Stimulated activated effector memory CD8-positive, alpha-beta T cell treated with anti-CD3 and anti-CD28 coated beads, Interleukin-12 subunit alpha, Interleukin-12 subunit beta, amount 100 ng/mL, for 72 hours (primary cell): Measurements from ENCODE around the gene TFAM.

ENCODE experiments used
- ATAC-seq: fragments of 150-1000 bp; cut with Tn5 transposase; 2 replicates; pipeline ENCODE4 v1.10.0; 2021
- DNase-seq, 2 donors: peaks; one replicate each; pipeline ENCODE4 v3.0.0; 2021 to 2022; ENCODE audit warnings: low spot score in 2 of 2
- H3K27ac Mint-ChIP-seq: one replicate; pipeline ENCODE4 v1.8.0; 2022; ENCODE audit warnings: mild to moderate bottlenecking, mixed read lengths
- H3K36me3 Mint-ChIP-seq: one replicate; pipeline ENCODE4 v1.8.0; 2022; ENCODE audit warnings: mild to moderate bottlenecking, mixed read lengths
- H3K4me1 Mint-ChIP-seq: one replicate; pipeline ENCODE4 v1.8.0; 2022; ENCODE audit warnings: mixed read lengths
- H3K4me3 Mint-ChIP-seq: one replicate; pipeline ENCODE4 v1.8.0; 2022; ENCODE audit warnings: mild to moderate bottlenecking, mixed read lengths
- H3K9me3 Mint-ChIP-seq: one replicate; pipeline ENCODE4 v1.8.0; 2022; ENCODE audit warnings: mixed read lengths

TFAM gene

DNA sequence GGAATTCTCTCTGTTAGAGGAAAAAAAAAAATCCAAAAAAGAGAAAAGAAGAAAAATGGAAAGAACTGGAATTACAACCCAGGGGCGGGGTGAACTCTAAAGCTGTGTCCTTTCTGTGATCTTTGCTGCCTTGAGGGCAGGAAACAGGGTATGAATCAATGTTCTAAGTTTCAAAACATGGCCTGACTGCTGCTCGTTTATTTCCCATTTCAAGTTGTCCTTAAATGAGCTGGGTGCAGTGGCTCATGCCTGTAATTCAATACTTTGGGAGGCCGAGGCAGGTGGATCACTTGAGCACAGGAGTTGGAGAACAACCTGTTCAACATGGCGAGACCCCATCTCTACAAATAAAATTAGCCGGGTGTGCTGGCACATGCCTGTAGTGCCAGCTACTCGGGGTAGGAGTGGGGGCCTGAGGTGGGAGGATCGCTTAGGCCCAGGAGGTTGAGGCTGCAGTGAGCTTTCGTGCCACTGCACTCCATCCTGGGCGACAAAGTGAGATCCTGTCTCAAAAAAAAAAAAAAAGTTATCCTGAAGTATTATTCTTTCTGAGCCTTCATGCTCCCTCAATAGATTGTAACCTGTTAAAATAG, 24.7 kb upstream of the TFAM start:
- peak overlapping the region; percentile 4 for H3K27ac Mint-ChIP-seq
- H3K36me3 Mint-ChIP-seq: peaks cover 36% of the 10 kb centered on the region
- H3K9me3 Mint-ChIP-seq: no peaks in the 10 kb centered on the region

DNA sequence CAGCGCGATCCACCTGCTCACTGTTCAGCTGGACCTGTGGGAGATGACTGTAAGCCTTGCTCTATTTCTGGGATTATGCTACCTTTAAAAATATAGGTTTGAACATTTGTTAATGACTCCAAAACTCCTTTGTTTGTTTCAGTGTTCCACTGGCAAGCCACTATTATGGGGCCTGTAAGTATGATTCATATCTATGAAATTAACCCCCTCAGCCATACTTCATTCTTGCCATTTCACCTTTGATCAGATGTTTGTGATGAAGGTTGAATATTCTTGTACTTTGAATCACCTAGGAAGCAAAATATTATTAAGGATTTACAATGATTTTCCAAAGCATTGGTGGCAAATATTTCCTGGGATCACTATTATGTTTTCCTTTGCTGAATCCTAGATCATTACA, 23.9 kb upstream of the TFAM start:
- Mint-ChIP-seq H3K36me3 (peaks cover 36% of the 10 kb centered on the region), H3K4me1 (peaks cover 21% of the 10 kb centered on the region), H3K27ac (no peak overlapping the region), H3K4me3 (no peak overlapping the region), H3K9me3 (no peaks in the 10 kb centered on the region)
- ATAC-seq: no peak
- DNase-seq: no peak

More for the DNA sequence above, 24.7 kb upstream of the TFAM start:
- peak; percentile 63 for ATAC-seq
- Mint-ChIP-seq H3K4me1 (peaks cover 21% of the 10 kb centered on the region), H3K4me3 (no peak overlapping the region)
- DNase-seq: no peak

DNA sequence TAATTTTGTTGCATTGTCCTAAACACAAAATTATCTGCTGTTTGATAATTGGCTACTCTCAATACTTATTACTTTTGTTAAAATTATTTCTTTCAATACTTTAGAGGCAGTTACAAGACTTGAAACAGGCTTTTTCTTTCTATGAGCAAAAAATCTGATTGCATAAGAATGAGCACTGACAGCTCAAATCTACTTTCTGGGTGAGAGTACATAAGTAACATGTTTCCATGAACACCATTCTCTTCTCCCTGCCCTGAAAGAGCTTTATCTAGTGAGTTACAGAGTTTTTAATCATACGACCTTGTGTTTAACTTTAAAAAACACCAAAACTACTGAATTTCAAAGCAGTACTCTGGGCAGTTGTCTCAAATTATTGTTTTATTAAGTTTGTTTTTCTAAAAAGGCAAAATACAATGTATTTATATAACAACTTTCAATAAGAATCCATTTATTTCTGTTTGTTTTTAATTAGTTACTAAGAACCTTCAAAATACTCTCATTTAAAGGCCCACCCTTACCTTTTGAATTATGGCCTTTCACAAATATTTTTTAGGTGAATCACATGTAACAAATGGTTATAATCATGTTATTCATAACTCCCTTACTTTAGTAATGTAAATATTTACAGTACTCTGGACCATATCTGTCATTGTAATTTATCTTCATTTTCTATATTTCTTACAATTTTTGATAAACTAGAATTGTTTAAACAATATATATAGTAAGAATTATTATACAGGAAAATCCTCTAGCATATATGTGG, 23.0 kb upstream of the TFAM start:
- Mint-ChIP-seq H3K36me3 (peaks cover 36% of the 10 kb centered on the region), H3K4me3 (no peak overlapping the region), H3K9me3 (no peaks in the 10 kb centered on the region), H3K4me1 (peaks cover 14% of the 10 kb centered on the region), H3K27ac (no peak overlapping the region)
- DNase-seq (no peak), ATAC-seq (no peak)

DNA sequence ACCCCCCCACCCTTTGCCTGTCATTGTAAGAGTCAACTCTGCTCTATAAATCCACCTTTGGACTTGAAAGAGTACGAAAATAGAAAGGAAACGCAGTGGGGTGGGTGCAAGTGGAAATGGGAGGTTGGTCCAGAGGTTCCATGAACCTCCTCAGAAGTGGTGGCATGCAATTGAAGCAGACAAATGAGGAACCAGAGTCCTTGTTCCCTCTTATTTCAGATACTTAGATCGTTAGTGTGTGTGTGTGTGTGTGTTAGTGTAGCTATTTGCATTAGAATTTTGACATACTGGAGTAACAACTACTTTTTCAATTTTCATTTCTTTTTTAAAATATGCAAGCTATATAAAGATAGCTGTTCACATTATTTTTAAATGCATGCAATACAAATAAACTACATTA, 18.1 kb upstream of the TFAM start:
- DNase-seq: no peak
- Mint-ChIP-seq H3K4me1 (no peaks in the 10 kb centered on the region), H3K4me3 (no peak overlapping the region), H3K36me3 (peaks cover 36% of the 10 kb centered on the region), H3K9me3 (no peaks in the 10 kb centered on the region), H3K27ac (no peak overlapping the region)
- no peak for ATAC-seq

DNA sequence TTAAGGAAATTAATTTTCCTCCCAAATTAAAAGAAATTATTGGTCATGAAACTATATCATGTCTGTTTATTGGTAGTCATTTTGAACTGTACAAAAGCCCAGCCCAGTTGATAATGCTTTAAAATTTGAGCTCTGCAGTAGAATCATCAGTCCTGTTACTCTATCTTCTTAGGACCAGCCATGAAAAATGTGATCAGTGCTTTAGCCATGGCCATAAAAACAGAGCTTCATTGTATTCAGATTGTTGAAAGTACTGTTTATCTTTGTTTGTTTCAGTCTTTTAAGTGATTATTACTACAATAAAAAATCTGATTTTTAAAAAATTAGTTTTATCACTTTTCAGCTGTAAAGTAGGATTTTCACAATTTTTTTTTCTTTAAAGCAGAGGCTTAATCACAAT, 13.7 kb upstream of the TFAM start:
- no peaks in the 10 kb centered on the region for H3K4me1 Mint-ChIP-seq
- peaks cover 8% of the 10 kb centered on the region for H3K36me3 Mint-ChIP-seq
- no peak for DNase-seq
- no peak for ATAC-seq
- no peaks in the 10 kb centered on the region for H3K9me3 Mint-ChIP-seq
- no peak overlapping the region for H3K27ac Mint-ChIP-seq
- no peak overlapping the region for H3K4me3 Mint-ChIP-seq

DNA sequence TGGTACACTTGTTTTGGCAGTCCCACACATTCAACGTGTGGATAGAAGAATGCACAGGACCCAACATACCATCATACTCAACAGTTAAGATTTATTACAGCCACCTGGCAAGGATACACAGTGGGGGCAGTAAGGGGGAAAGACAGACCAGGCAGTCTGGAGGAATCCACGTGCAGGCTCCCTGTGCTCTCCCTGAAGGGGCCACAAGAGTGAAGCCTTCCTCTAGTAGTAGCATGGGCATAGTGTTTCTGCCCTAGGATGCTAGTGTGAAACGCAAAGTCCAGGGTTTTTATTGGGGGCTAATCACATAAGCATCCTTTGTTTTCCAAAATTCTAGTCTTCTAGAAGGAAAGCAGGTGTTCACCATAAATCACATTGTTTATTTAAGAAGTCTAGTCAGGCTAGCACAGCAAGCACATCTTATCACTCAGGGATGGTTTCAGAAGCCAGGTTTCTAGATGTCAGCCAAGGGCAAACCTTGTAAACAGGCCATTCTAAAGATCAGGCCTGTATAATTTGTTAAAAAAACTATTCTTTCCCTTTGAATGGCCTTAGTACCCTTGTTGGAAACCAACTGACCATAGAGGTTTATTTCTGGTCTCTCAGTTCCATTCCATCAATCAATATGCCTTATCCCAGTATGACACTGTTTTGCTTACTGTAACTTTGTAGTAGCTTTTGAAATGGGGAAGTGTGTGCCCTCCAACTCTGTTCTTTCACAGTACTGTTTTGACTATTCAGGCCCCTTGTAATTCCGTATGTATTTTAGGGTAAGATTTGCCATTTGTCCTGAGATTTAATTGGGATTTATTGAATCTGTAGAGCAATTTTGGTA, 12.4 kb upstream of the TFAM start:
- Mint-ChIP-seq H3K4me3 (no peak overlapping the region), H3K4me1 (no peaks in the 10 kb centered on the region), H3K27ac (no peak overlapping the region), H3K36me3 (peaks cover 8% of the 10 kb centered on the region), H3K9me3 (no peaks in the 10 kb centered on the region)
- ATAC-seq (no peak), DNase-seq (no peak)

DNA sequence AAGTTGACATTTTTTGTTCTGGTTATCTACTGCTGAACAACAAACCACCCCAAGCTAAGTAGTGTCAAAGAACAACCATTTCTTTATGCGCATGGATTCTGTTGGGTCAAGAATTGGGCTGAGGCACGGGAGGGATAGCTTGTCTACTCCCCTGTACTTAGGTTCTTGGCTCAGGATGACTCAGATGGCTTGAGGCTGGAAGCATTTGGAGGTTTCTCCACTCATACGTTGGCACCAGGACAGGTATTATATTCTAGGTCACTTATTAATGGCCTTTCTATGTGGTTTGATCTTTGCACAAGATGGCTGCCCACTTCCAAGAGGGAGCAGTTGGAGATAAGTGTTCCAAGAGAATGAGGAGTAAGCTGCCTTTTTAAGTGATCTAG, 11.8 kb upstream of the TFAM start:
- ATAC-seq: no peak
- Mint-ChIP-seq H3K4me3 (no peak overlapping the region), H3K27ac (no peak overlapping the region), H3K36me3 (peaks cover 4% of the 10 kb centered on the region), H3K4me1 (no peaks in the 10 kb centered on the region), H3K9me3 (no peaks in the 10 kb centered on the region)
- no peak for DNase-seq

DNA sequence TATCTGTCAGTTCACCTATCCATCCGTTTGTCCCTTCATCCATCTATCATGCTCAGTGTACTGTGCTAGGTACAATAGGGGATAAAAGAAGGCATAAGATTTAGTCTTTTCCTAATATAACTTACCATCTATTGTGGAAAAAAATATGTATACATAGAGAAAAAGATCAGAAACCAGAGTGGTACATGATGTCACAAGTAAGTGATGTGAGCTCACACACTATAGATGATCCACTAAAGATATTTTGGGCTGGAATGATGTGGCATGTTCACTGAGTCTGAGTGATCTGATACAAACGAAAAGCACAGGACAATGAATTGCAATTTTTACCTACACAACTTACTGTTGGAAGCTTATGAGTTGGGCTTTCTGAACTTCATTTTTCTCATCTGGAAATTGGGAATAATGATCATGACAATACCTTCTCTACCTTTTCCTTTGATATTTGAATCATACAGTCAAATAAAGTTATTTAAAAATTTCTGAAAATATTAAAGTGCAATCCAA, 2.7 kb upstream of the TFAM start:
- ATAC-seq (no peak), DNase-seq (no peak)
- peaks cover 27% of the 10 kb centered on the region for H3K36me3 Mint-ChIP-seq
- no peak overlapping the region for H3K27ac Mint-ChIP-seq
- H3K4me1 Mint-ChIP-seq: peaks cover 26% of the 10 kb centered on the region
- no peaks in the 10 kb centered on the region for H3K9me3 Mint-ChIP-seq
- no peak overlapping the region for H3K4me3 Mint-ChIP-seq

DNA sequence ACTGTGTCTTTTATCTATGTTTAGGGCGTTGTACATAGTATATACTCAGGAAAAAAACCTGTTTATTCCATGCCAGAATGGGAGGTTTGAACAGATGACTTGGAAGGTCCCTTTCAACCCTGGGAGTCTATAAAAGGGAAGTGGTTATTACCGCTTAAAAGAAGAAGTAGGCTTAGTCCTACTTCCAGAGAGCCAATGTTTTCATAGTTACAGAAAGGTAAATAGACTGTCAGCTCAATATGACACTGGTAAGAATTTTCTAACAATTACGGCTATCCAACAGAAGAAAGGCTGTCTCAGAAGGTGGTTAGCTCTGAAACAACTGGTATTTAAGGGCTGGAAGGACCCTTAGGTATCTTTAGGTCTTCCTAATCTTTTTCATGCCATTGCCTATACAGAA, 1.1 kb upstream of the TFAM start:
- DNase-seq: no peak
- Mint-ChIP-seq H3K27ac (peak overlapping the region; percentile 98), H3K9me3 (no peaks in the 10 kb centered on the region), H3K36me3 (peaks cover 43% of the 10 kb centered on the region), H3K4me1 (peaks cover 28% of the 10 kb centered on the region), H3K4me3 (peak overlapping the region; percentile 100)
- peak; percentile 15 for ATAC-seq

DNA sequence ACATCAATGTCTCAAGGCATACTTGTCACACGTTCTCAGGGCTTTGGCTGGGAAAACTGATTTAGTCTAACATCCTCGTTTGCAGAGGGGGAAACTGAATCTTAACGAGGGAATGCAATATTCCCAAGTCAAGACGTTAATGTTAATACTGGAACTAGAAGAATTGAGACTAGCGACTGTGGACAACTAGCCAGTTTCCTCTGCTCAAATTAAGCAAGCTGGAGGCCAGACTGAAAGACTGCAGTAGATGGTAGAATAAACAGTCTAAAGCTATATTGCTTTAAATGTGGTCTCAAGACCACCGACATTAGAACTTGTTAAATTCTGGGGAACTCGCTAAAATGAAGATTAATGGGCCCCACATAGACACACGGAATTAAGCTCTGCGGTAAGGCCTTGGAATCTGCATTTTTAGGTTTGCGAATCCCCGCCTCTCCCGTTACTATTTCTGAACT, 639 bp upstream of the TFAM start:
- peak overlapping the region; percentile 100 for H3K4me3 Mint-ChIP-seq
- no peaks in the 10 kb centered on the region for H3K9me3 Mint-ChIP-seq
- H3K36me3 Mint-ChIP-seq: peaks cover 48% of the 10 kb centered on the region
- ATAC-seq: no peak
- H3K4me1 Mint-ChIP-seq: peaks cover 31% of the 10 kb centered on the region
- DNase-seq: no peak
- H3K27ac Mint-ChIP-seq: peak overlapping the region; percentile 98

DNA sequence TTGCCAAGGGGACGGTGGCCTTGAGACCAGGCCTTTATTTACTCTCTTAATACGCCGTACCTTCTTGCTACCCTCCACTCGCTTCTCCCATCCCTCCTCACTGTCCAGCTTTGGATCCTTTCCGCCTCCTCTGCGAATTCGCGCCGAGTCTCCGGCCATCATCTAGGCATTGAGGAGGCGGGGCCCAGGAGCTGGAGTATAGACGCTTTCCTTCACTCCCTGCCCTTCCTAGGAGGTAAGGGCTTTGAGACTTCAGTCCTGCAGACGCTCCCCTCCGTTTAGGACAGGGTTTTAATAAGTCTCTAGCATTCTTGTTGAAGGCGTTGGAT, 538 bp downstream of the TFAM start:
- peaks cover 38% of the 10 kb centered on the region for H3K4me1 Mint-ChIP-seq
- H3K27ac Mint-ChIP-seq: peak overlapping the region; percentile 98
- H3K4me3 Mint-ChIP-seq: peak overlapping the region; percentile 100
- ATAC-seq (peak; percentile 24), DNase-seq (peak in 1 of 2 donors; percentile 6)
- no peaks in the 10 kb centered on the region for H3K9me3 Mint-ChIP-seq
- peaks cover 59% of the 10 kb centered on the region for H3K36me3 Mint-ChIP-seq

DNA sequence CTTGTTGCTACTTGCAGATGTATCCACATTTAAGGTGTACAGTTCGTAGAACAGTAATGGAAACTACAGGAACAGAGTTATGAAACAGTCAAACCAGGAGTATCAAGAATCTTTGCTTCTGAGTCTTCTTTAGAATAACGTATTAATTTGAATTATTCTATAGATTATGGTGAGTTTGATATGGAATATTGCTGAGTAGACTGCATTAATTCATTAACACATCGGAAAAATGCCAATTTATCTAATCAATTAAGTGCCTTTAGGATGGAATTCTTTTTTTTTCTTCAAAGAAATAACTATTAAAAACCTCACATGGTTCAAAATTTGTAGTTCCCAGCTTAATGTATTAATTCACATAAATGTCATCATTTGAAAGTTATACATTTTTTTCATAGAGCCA, 3.8 kb downstream of the TFAM start:
- peak overlapping the region; percentile 68 for H3K27ac Mint-ChIP-seq
- ATAC-seq (no peak), DNase-seq (no peak)
- no peak overlapping the region for H3K4me3 Mint-ChIP-seq
- peaks cover 92% of the 10 kb centered on the region for H3K36me3 Mint-ChIP-seq
- no peaks in the 10 kb centered on the region for H3K9me3 Mint-ChIP-seq
- H3K4me1 Mint-ChIP-seq: peaks cover 41% of the 10 kb centered on the region

DNA sequence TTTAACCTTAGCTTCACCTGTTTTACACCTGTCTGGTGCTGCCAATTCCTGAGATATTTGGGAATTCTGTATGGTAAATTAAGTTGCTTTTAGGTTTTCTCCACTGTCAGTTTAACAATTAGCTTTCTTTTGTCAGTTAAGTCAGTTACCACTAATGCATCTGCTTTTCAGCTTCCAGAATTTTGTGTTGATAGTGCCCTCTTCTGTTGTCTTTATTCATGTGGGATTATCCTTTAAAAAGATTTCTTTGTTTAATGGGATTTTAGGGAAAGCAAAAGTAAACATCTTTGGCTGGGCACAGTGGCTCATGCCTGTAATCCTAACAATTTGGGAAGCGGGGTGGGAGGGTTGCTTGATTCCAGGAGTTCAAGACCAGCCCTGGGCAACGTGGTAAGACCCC, 8.1 kb downstream of the TFAM start:
- H3K4me3 Mint-ChIP-seq: no peak overlapping the region
- no peak overlapping the region for H3K27ac Mint-ChIP-seq
- no peak for DNase-seq
- peaks cover 100% of the 10 kb centered on the region for H3K36me3 Mint-ChIP-seq
- H3K4me1 Mint-ChIP-seq: peaks cover 19% of the 10 kb centered on the region
- no peak for ATAC-seq
- no peaks in the 10 kb centered on the region for H3K9me3 Mint-ChIP-seq

DNA sequence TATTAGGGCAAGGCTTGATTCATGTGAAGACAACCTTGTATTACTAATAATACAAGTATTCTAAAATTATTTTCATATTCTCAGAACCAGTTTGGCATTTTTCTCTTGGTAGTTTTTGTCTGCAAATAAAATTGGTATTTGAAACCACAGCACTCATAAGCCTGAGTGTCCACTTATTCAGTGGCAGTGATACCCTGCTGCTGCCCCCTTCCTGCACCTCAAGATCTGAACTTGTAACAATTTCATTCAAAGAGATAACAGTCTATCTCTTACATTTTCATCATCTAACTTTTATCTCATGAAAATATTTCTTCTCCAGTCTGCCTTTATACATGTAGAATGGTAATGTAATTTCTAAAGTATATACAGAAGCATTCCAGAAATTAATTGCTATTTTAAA, 9.3 kb downstream of the TFAM start:
- peaks cover 88% of the 10 kb centered on the region for H3K36me3 Mint-ChIP-seq
- no peaks in the 10 kb centered on the region for H3K9me3 Mint-ChIP-seq
- H3K27ac Mint-ChIP-seq: no peak overlapping the region
- H3K4me1 Mint-ChIP-seq: peaks cover 17% of the 10 kb centered on the region
- H3K4me3 Mint-ChIP-seq: no peak overlapping the region
- DNase-seq (no peak), ATAC-seq (no peak)

DNA sequence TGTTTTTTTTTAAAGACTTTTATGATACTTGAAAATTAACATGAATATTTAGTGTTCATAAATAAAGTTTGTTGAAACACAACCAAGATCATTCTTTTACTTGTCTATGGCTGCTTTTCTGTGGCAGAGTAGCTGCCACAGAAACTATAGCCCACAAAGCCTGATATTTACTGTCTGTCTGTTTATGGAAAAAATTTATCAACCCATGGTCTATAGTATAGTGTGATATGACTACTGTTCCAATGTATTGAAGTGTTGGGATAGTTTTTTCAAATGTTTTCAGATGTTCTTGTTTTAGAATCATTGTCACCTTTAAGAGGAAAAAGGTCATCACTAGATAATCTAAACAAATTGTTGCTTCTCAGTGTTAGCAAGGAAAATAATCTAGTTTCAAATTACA, 10.8 kb downstream of the TFAM start:
- DNase-seq (no peak), ATAC-seq (peak; percentile 42)
- Mint-ChIP-seq H3K27ac (no peak overlapping the region), H3K9me3 (no peaks in the 10 kb centered on the region), H3K36me3 (peaks cover 72% of the 10 kb centered on the region), H3K4me3 (no peak overlapping the region), H3K4me1 (peaks cover 10% of the 10 kb centered on the region)
